ENCODE measurements around the gene KCNIP2. TPM values are rescaled to one million over a fixed set of nuclear protein-coding genes. Genes with fewer than 3 reads are reported as not detected.

KCNIP2 gene
- total and polyA plus RNA-seq, 2 donors from 2014 or later, result 0.67 to 3.4 TPM

DNA sequence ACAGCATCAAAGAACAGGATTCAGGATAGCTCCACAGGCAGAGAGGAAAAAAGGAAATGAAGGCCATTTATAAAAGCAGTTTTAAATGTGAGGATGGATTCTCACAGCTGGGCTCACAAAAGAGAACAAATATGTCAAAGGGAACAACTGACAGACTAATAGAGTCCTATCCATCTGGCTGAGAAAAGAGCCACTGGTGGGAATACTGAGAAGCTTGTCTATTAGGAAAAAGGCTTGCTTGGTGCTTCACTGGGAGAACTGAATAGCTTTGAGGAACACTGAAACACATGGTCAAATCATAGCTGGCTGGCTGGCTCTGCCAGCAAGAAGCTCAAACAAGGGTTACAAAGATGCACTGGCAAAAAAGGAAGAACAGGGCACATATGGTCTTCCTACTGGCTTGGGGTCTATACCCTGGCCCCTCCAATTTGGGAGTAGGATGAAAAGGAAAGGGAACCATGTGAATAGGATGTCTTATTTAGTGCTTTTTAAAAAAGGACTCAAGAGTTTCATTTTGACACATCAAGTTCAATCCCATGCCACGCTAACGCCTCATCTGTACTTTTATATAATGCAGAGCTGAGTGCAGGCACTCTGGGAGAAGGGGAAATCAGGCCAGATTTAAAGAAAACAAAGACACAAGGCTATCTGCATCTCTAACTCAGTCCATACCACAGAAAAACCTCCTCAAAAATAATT is 44.8 kb upstream of the KCNIP2 start:
- DNase-seq (no peak), FAIRE-seq (no peak)
- peaks cover 0 to under 1% (median 0%) of the 10 kb centered on the region in 3 donors for H3K4me1 ChIP-seq (ENCODE audit: control insufficient read depth in 2 of 3, insufficient read depth in 2 of 3, low read depth in 1 of 3, low read length in 3 of 3)
- H3K9me3 ChIP-seq (ENCODE audit: control insufficient read depth in 2 of 3, insufficient read depth in 1 of 3, low read length in 3 of 3), result no peaks in the 10 kb centered on the region
- H3K27me3 ChIP-seq (ENCODE audit: control insufficient read depth, insufficient read depth, low read length), result no peaks in the 10 kb centered on the region
- peaks cover 0 to 6% (median 0%) of the 10 kb centered on the region in 3 donors for H3K36me3 ChIP-seq (ENCODE audit: control insufficient read depth in 2 of 3, insufficient read depth in 3 of 3, low read length in 3 of 3)
- no peak overlapping the region for H3K9ac ChIP-seq (ENCODE audit: low read length in 3 of 3)
- no peak overlapping the region for H3K4me3 ChIP-seq (ENCODE audit: low read length in 3 of 3)
- intact Hi-C loops (cut with DNase I), result no loop called here
- no peak overlapping the region for H3K27ac ChIP-seq (ENCODE audit: low read depth in 2 of 2, low read length in 2 of 2)
- TF ChIP-seq, protein P1, sequence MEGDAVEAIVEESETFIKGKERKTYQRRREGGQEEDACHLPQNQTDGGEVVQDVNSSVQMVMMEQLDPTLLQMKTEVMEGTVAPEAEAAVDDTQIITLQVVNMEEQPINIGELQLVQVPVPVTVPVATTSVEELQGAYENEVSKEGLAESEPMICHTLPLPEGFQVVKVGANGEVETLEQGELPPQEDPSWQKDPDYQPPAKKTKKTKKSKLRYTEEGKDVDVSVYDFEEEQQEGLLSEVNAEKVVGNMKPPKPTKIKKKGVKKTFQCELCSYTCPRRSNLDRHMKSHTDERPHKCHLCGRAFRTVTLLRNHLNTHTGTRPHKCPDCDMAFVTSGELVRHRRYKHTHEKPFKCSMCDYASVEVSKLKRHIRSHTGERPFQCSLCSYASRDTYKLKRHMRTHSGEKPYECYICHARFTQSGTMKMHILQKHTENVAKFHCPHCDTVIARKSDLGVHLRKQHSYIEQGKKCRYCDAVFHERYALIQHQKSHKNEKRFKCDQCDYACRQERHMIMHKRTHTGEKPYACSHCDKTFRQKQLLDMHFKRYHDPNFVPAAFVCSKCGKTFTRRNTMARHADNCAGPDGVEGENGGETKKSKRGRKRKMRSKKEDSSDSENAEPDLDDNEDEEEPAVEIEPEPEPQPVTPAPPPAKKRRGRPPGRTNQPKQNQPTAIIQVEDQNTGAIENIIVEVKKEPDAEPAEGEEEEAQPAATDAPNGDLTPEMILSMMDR (IDR thresholded peaks at IDR 0.05; ENCODE audit: borderline replicate concordance, extremely low read depth, insufficient read depth), result no peak

DNA sequence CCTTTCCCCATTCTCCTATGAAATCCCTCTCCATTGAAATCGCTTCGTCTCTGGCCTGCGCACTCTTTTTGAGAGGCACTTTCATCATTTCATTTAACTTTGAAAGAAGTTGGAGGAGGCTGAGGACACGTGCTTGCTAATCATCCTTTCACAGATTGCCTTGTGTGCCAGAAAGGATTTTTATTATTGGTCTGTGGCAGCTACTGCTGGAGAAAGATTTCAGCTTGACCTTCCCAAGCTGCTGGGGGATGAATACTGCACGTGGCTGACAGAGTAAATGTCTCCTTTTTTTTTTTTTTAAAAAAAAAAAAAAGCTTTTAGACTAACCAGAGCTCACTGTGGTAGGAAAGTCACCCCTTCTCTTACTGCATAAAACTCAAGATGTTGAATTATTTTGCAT is 44.2 kb upstream of the KCNIP2 start:
- no peak for FAIRE-seq
- H3K9me3 ChIP-seq (ENCODE audit: control insufficient read depth in 2 of 3, insufficient read depth in 1 of 3, low read length in 3 of 3), result no peaks in the 10 kb centered on the region
- H3K27me3 ChIP-seq (ENCODE audit: control insufficient read depth, insufficient read depth, low read length), result no peaks in the 10 kb centered on the region
- no peak overlapping the region for H3K9ac ChIP-seq (ENCODE audit: low read length in 3 of 3)
- intact Hi-C loops (cut with DNase I), result no loop called here
- TF ChIP-seq, protein P1 (IDR thresholded peaks at IDR 0.05; ENCODE audit: borderline replicate concordance, extremely low read depth, insufficient read depth), result no peak
- peaks cover 0 to 6% (median 0%) of the 10 kb centered on the region in 3 donors for H3K36me3 ChIP-seq (ENCODE audit: control insufficient read depth in 2 of 3, insufficient read depth in 3 of 3, low read length in 3 of 3)
- no peaks in the 10 kb centered on the region for H3K4me1 ChIP-seq (ENCODE audit: control insufficient read depth in 2 of 3, insufficient read depth in 2 of 3, low read depth in 1 of 3, low read length in 3 of 3)
- no peak for DNase-seq
- no peak overlapping the region for H3K4me3 ChIP-seq (ENCODE audit: low read length in 3 of 3)
- no peak overlapping the region for H3K27ac ChIP-seq (ENCODE audit: low read depth in 2 of 2, low read length in 2 of 2)

DNA sequence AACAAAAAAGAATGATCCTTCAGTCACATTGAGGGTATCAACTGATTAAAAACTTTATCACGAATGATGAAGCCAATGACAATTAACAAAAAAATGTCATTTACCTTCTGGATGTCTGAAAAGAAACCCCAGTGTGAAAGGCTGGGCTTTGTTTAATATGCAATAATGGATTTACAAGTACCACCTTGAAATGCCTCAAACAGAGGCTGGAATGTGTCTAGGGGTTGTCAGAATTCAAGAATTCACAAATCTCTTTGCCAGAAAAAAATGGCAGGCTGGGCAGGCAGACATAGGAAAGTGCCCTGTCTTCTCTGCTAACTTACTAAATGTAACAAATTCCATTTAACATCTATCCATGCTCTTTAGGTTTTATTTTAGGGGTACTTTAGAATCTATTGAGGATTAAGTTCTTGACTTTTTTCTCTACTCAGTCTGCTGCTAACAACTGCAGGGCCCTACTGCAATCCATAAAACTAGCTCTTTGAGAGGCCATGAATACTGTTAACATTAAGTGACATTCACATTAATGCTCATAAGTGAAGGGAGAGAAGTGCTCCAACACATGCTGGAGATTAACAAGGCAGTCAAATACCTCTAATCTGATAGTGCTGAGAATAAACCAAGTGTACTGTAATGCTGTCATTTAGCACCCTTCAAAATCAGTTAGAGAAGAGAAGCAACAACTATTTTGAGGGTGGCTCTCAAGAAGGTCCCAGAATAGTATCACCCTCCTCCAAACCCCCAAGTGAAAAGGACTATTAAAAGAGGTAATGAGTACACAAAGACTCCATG is 43.1 kb upstream of the KCNIP2 start:
- DNase-seq (no peak), FAIRE-seq (no peak)
- H3K27ac ChIP-seq (ENCODE audit: low read depth in 2 of 2, low read length in 2 of 2), result no peak overlapping the region
- H3K27me3 ChIP-seq (ENCODE audit: control insufficient read depth, insufficient read depth, low read length), result no peaks in the 10 kb centered on the region
- no peaks in the 10 kb centered on the region for H3K9me3 ChIP-seq (ENCODE audit: control insufficient read depth in 2 of 3, insufficient read depth in 1 of 3, low read length in 3 of 3)
- no peak overlapping the region for H3K9ac ChIP-seq (ENCODE audit: low read length in 3 of 3)
- TF ChIP-seq, protein P1 (IDR thresholded peaks at IDR 0.05; ENCODE audit: borderline replicate concordance, extremely low read depth, insufficient read depth), result no peak
- H3K4me1 ChIP-seq (ENCODE audit: control insufficient read depth in 2 of 3, insufficient read depth in 2 of 3, low read depth in 1 of 3, low read length in 3 of 3), result no peaks in the 10 kb centered on the region
- H3K36me3 ChIP-seq (ENCODE audit: control insufficient read depth in 2 of 3, insufficient read depth in 3 of 3, low read length in 3 of 3), result peaks cover 0 to 6% (median 0%) of the 10 kb centered on the region in 3 donors
- intact Hi-C loops (cut with DNase I), result no loop called here
- no peak overlapping the region for H3K4me3 ChIP-seq (ENCODE audit: low read length in 3 of 3)

All from kidney (tissue), 14 donors.